HL-60 (cell line): Measurements from ENCODE around the gene HOXD3.

ENCODE experiments used
- CTCF ChIP-seq: IDR thresholded peaks from one replicate; pipeline ENCODE4 v1.5.1; 2011; ENCODE audit warnings: low read length, control low read depth, inconsistent platforms; ENCODE audit not compliant: insufficient read depth
- GABPA ChIP-seq: IDR thresholded peaks from 2 replicates; pipeline ENCODE4 v1.6.1; 2012; ENCODE audit warnings: low read depth
- POLR2AphosphoS5 ChIP-seq: IDR thresholded peaks from 2 replicates; pipeline ENCODE4 v1.6.1; 2012; ENCODE audit warnings: low read depth
- REST ChIP-seq: IDR thresholded peaks from 2 replicates; pipeline ENCODE4 v1.6.1; 2012; ENCODE audit warnings: low read depth; ENCODE audit not compliant: insufficient replicate concordance

- peak; percentile 56 for TF ChIP-seq CTCF
- TF ChIP-seq POLR2AphosphoS5 = no peak
- TF ChIP-seq REST = no peak
- no peak for TF ChIP-seq GABPA
Measured at GRCh38 chr2:176111309-176111663, 45.8 kb upstream of the HOXD3 start.
